GM12892 (cell line): ENCODE data around the gene SCAANT1.

Experiments
- POLR2A ChIP-seq: IDR thresholded peaks from 2 replicates; pipeline ENCODE4 v1.6.1; 2011; ENCODE audit warnings: low read depth, low read length, control low read depth
- POLR2AphosphoS5 ChIP-seq: IDR thresholded peaks from 2 replicates; pipeline ENCODE4 v1.6.1; 2011; ENCODE audit warnings: low read depth, low read length, control low read depth
- TAF1 ChIP-seq: IDR thresholded peaks from 2 replicates; pipeline ENCODE4 v1.6.1; 2011; ENCODE audit warnings: low read depth, mild to moderate bottlenecking, control low read depth, low read length, borderline replicate concordance

DNA sequence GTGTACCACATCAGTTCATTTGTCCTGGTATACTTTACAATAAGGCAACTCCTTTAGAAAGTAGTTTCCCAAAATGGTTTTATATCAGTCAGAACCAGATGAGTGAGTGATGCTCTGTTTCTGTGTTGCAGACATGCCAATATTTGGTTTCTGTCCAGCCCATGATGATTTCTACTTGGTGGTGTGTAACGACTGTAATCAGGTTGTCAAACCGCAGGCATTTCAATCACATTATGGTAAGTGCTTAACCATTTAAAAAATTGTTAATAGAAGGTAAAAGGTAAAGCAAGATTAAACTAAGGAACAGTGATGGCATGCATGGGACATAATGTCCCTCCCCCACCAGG is 40.0 kb upstream of the SCAANT1 start:
- no peak for TF ChIP-seq POLR2A
- no peak for TF ChIP-seq TAF1
- no peak for TF ChIP-seq POLR2AphosphoS5
